ENCODE measurements around the gene BCAM. TPM values are rescaled to one million over a fixed set of nuclear protein-coding genes. Genes with fewer than 3 reads are reported as not detected.
"Not testable (repeated sequence)": the region's sequence is repeated elsewhere in the genome, so short reads cannot be mapped to it uniquely, and the experiment has no call there.

Gene BCAM
- not detected for total RNA-seq

GRCh38 chr19:44808463-44809371 lies at the start of gene BCAM:
Gene BCAM (plus strand): TSS chr19:44809103. CDS start chr19:44809125, 22 bp downstream.
- H3K9me3 Mint-ChIP-seq, result no peaks in the 10 kb centered on the region
- H3K4me3 Mint-ChIP-seq, result no peak within 1 kb of the TSS
- POLR2A ChIA-PET, result no interaction called here
- H3K36me3 Mint-ChIP-seq, result no peaks in the 10 kb centered on the region
- ATAC-seq (ENCODE audit: low read depth) (peak; percentile 40), DNase-seq (no peak)
- H3K27ac Mint-ChIP-seq, result no peak within 1 kb of the TSS
- peaks cover 24% of the 10 kb centered on the region for H3K27me3 Mint-ChIP-seq
- no peaks in the 10 kb centered on the region for H3K4me1 Mint-ChIP-seq

GRCh38 chr19:44762038-44762437 lies 46.9 kb upstream of the BCAM start:
- ATAC-seq (ENCODE audit: low read depth), result no peak
- Mint-ChIP-seq H3K36me3 (peaks cover 35% of the 10 kb centered on the region), H3K27me3 (no peaks in the 10 kb centered on the region), H3K9me3 (peaks cover 3% of the 10 kb centered on the region), H3K27ac (peak overlapping the region; percentile 43), H3K4me3 (no peak overlapping the region), H3K4me1 (peaks cover 30% of the 10 kb centered on the region)
- POLR2A ChIA-PET, result interaction anchor here (0.6 to 1.8 kb wide), 3 partner anchors 8 to 9 kb away, joined by 3 to 4 read pairs (median 4); no protein-coding TSS in a partner anchor
- no peak for DNase-seq

GRCh38 chr19:44765033-44765948 lies 43.6 kb upstream of the BCAM start:
- Mint-ChIP-seq H3K9me3 (no peaks in the 10 kb centered on the region), H3K4me1 (peaks cover 44% of the 10 kb centered on the region), H3K27ac (no peak overlapping the region), H3K27me3 (no peaks in the 10 kb centered on the region), H3K36me3 (peaks cover 19% of the 10 kb centered on the region), H3K4me3 (no peak overlapping the region)
- POLR2A ChIA-PET, result interaction anchor here (0.7 to 1.7 kb wide), 2 partner anchors 10 to 41 kb away, joined by 3 to 4 read pairs; no protein-coding TSS in a partner anchor
- DNase-seq, result no peak
- ATAC-seq (ENCODE audit: low read depth), result no peak

GRCh38 chr19:44765949-44766335 lies 43.0 kb upstream of the BCAM start:
- Mint-ChIP-seq H3K4me1 (peaks cover 43% of the 10 kb centered on the region), H3K9me3 (no peaks in the 10 kb centered on the region), H3K4me3 (no peak overlapping the region), H3K36me3 (peaks cover 15% of the 10 kb centered on the region), H3K27me3 (no peaks in the 10 kb centered on the region), H3K27ac (no peak overlapping the region)
- POLR2A ChIA-PET, result interaction anchor here (0.7 to 1.7 kb wide), 2 partner anchors 10 to 42 kb away, joined by 3 to 4 read pairs; no protein-coding TSS in a partner anchor
- no peak for DNase-seq
- no peak for ATAC-seq (ENCODE audit: low read depth)

GRCh38 chr19:44767295-44768180 lies 41.4 kb upstream of the BCAM start:
- H3K27ac Mint-ChIP-seq, result peak overlapping the region; percentile 32
- H3K4me3 Mint-ChIP-seq, result peak overlapping the region; percentile 44
- POLR2A ChIA-PET, result interaction anchor here (0.6 to 1.0 kb wide), 4 partner anchors 12 to 41 kb away, joined by 3 to 6 read pairs (median 4); no protein-coding TSS in a partner anchor
- no peak for ATAC-seq (ENCODE audit: low read depth)
- no peak for DNase-seq
- peaks cover 41% of the 10 kb centered on the region for H3K4me1 Mint-ChIP-seq
- no peaks in the 10 kb centered on the region for H3K9me3 Mint-ChIP-seq
- H3K36me3 Mint-ChIP-seq, result peaks cover 11% of the 10 kb centered on the region
- H3K27me3 Mint-ChIP-seq, result no peaks in the 10 kb centered on the region

- DNase-seq, result peak; percentile 96
- peak; percentile 96 for ATAC-seq (ENCODE audit: low read depth)
- POLR2A ChIA-PET, result interaction anchor here (0.8 to 4.6 kb wide), 14 partner anchors 9 to 269 kb away, joined by 3 to 53 read pairs (median 4); no protein-coding TSS in a partner anchor
- Mint-ChIP-seq H3K36me3 (peaks cover 6% of the 10 kb centered on the region), H3K9me3 (no peaks in the 10 kb centered on the region), H3K4me3 (peak overlapping the region; percentile 76), H3K4me1 (peaks cover 31% of the 10 kb centered on the region), H3K27ac (peak overlapping the region; percentile 85), H3K27me3 (peaks cover 6% of the 10 kb centered on the region)
These were observed 38.2 kb upstream of the BCAM start for GRCh38 chr19:44770550-44771257.

GRCh38 chr19:44772144-44772543 lies 36.8 kb upstream of the BCAM start:
- H3K4me3 Mint-ChIP-seq; H3K27ac Mint-ChIP-seq; H3K9me3 Mint-ChIP-seq; ATAC-seq (ENCODE audit: low read depth); H3K27me3 Mint-ChIP-seq; H3K36me3 Mint-ChIP-seq; DNase-seq: not testable (repeated sequence)
- POLR2A ChIA-PET, result interaction anchor here (0.7 to 4.6 kb wide), 3 partner anchors 33 to 83 kb away, joined by 3 to 53 read pairs (median 5); no protein-coding TSS in a partner anchor
- peaks cover 31% of the 10 kb centered on the region for H3K4me1 Mint-ChIP-seq

GRCh38 chr19:44772959-44773358 lies 35.9 kb upstream of the BCAM start:
- POLR2A ChIA-PET, result interaction anchor here (4.6 kb wide), 1 partner anchor 49 kb away, joined by 53 read pairs; no protein-coding TSS in a partner anchor
- H3K27ac Mint-ChIP-seq, result no peak overlapping the region

GRCh38 chr19:44775676-44776240 lies 33.1 kb upstream of the BCAM start:
- no peak overlapping the region for H3K4me3 Mint-ChIP-seq
- peaks cover 5% of the 10 kb centered on the region for H3K4me1 Mint-ChIP-seq
- no peak for ATAC-seq (ENCODE audit: low read depth)
- H3K36me3 Mint-ChIP-seq, result no peaks in the 10 kb centered on the region
- no peak overlapping the region for H3K27ac Mint-ChIP-seq
- no peaks in the 10 kb centered on the region for H3K9me3 Mint-ChIP-seq
- peaks cover 6% of the 10 kb centered on the region for H3K27me3 Mint-ChIP-seq
- no peak for DNase-seq
- POLR2A ChIA-PET, result interaction anchor here (0.7 kb wide), 1 partner anchor 298 kb away, joined by 6 read pairs; no protein-coding TSS in a partner anchor

More at GRCh38 chr19:44772959-44773358, 35.9 kb upstream of the BCAM start:
- Mint-ChIP-seq H3K27me3 (peaks cover 6% of the 10 kb centered on the region), H3K36me3 (peaks cover 3% of the 10 kb centered on the region), H3K9me3 (no peaks in the 10 kb centered on the region), H3K4me1 (peaks cover 23% of the 10 kb centered on the region), H3K4me3 (no peak overlapping the region)
- ATAC-seq (ENCODE audit: low read depth) (no peak), DNase-seq (no peak)

GRCh38 chr19:44776402-44777096 lies 32.4 kb upstream of the BCAM start:
- peaks cover 6% of the 10 kb centered on the region for H3K27me3 Mint-ChIP-seq
- H3K27ac Mint-ChIP-seq, result no peak overlapping the region
- no peak for DNase-seq
- no peak for ATAC-seq (ENCODE audit: low read depth)
- POLR2A ChIA-PET, result interaction anchor here (0.7 kb wide), 1 partner anchor 298 kb away, joined by 6 read pairs; no protein-coding TSS in a partner anchor
- H3K4me3 Mint-ChIP-seq, result no peak overlapping the region
- no peaks in the 10 kb centered on the region for H3K36me3 Mint-ChIP-seq
- no peaks in the 10 kb centered on the region for H3K9me3 Mint-ChIP-seq
- peaks cover 2% of the 10 kb centered on the region for H3K4me1 Mint-ChIP-seq

- POLR2A ChIA-PET, result no interaction called here
- no peaks in the 10 kb centered on the region for H3K36me3 Mint-ChIP-seq
- no peaks in the 10 kb centered on the region for H3K4me1 Mint-ChIP-seq
- DNase-seq (no peak), ATAC-seq (ENCODE audit: low read depth) (no peak)
- H3K9me3 Mint-ChIP-seq, result no peaks in the 10 kb centered on the region
- peaks cover 5% of the 10 kb centered on the region for H3K27me3 Mint-ChIP-seq
- no peak within 1 kb of the TSS for H3K27ac Mint-ChIP-seq
- H3K4me3 Mint-ChIP-seq, result no peak within 1 kb of the TSS
These were observed 31.1 kb upstream of the BCAM start, which contains the start of gene CBLC for GRCh38 chr19:44777715-44778347. Gene CBLC (plus strand): TSS chr19:44777890. CDS start chr19:44777932, 42 bp downstream.

Data from activated naive CD8-positive, alpha-beta T cell treated with anti-CD3 and anti-CD28 coated beads, Interleukin-2, amount 10 ng/mL, durations not matched to agents 7 days and 5 days (primary cell).